Non-pigmented ciliary epithelial cell (primary cell): Measurements from ENCODE around the gene TOR1AIP2.
"Not testable (repeated sequence)": the region's sequence is repeated elsewhere in the genome, so short reads cannot be mapped to it uniquely, and the experiment has no call there.

Source experiments
- DNase-seq: peaks from one replicate; pipeline ENCODE4 v3.0.0-alpha.2; 2010; ENCODE audit warnings: low read depth

Gene TOR1AIP2

GRCh38 chr1:179807291-179807690 is 70.3 kb downstream of the TOR1AIP2 start:
- no peak for DNase-seq

GRCh38 chr1:179806333-179806732 is 71.3 kb downstream of the TOR1AIP2 start:
- no peak for DNase-seq

DNA sequence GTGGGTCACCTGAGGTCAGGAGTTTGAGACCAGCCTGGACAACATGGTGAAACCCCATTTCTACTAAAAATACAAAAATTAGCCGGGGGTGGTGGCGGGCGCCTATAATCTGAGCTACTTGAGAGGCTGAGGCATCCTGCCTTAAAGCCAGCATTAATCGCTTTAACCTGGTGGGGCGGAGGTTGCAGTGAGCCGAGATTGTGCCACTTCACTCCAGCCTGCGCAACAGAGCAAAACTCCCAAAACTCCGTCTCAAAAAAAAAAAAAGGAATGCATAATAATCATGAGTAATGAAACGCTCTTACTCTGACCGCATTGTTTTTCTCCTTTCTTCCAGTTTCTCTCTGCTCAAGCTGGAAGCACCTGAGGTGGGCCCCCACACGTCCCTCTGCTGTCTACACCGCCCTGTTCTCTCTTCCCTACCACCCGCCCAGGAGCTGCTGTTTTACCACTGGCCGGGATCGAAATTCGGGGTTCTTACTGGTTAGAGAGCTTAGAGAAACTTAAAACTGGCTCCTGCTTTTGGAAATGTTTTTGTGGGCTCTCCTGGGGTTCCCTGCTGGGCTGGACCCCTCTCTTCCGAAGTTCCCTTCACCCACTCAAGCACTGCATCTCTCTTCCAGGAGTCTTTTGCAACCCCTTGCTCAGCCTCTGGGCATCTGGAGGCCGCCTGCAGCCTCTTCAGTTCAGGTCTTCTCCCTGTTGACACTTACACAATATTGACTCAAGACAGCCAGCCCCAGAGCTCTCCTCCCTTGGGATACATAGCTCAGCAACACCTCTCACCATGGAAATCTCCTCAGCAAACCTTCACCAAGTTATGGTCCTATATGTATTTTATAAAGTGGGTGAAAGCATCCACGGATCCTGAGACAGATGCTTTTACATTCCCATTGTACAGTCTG is 72.1 kb downstream of the TOR1AIP2 start:
- no peak for DNase-seq

- DNase-seq: not testable (repeated sequence)
Observed at GRCh38 chr1:179804417-179804816, 73.2 kb downstream of the TOR1AIP2 start.

GRCh38 chr1:179803918-179804317 is 73.7 kb downstream of the TOR1AIP2 start:
- no peak for DNase-seq

GRCh38 chr1:179803104-179803503 is 74.5 kb downstream of the TOR1AIP2 start:
- no peak for DNase-seq

DNA sequence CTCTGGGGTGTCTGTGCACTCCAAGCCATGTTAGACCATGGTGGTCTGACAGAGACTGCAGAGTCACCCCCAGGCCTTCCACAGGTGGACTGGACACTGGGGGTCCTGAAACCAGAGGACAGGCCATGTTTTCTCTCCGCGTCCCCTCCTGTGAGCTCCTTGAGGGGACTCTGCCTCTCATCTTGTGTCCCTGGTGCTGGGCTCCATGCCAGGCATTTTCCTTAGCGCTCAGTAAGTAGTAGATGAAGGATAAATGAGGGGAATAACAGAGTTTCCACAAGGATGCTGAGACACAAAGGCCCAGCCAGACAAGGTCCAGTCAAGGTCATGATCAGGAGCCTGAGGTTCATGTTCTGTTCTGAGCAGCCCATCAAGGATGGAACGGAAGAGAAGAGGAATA is 77.1 kb downstream of the TOR1AIP2 start:
- no peak for DNase-seq

DNA sequence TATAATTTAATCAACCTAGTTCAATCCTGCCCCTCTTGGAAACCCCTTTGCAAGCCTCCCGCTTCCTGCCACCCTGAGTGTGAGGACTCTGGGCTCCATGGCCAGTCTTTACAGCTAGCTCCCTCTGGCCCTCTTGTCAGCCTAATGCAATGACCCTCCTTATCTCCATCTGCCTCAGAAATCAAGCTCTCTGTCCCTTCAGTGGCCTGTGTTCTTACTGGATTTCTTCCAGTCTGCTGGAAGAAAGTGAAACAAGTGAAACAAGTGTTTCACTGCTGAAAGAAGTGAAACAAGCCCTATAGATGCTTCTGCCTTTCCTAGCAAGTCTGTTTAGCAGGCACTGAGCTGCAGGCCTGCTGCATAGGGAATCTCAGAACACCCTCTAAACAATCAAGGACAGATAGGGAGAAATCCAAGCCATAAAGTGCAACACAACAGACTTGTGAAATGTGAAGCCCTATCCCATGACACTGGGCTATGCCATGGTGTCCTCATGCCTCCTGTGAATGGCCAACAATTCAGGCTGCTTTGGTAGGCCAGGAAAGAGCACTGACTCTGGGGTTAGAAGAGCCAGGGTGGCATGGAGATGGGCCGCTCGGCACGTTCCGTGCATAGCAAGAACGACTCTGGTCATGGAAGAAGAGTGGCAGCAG is 78.6 kb downstream of the TOR1AIP2 start:
- DNase-seq: no peak

GRCh38 chr1:179798213-179798863 is 79.3 kb downstream of the TOR1AIP2 start:
- no peak for DNase-seq

DNA sequence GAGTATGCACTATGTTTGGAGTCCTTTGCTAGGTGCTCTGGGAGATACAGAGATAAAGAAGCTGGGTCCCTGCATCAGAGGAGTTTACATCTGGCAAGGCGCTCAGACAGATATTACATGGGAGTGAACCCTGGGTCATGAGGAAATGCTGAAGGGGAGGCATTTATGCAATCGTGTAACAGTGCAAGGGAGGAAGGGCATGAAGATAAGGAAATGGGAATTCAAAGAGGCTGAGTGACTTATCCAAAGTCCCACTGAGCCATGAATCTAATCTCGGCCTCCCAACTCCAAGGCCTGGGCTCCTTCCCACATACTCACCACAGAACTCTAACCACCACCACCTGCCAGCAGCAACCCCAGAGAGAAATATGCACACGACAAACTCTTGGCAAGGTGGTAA is 82.9 kb downstream of the TOR1AIP2 start:
- DNase-seq: peak; percentile 36

- DNase-seq: no peak
Observed at GRCh38 chr1:179794146-179794545, 83.5 kb downstream of the TOR1AIP2 start.

DNA sequence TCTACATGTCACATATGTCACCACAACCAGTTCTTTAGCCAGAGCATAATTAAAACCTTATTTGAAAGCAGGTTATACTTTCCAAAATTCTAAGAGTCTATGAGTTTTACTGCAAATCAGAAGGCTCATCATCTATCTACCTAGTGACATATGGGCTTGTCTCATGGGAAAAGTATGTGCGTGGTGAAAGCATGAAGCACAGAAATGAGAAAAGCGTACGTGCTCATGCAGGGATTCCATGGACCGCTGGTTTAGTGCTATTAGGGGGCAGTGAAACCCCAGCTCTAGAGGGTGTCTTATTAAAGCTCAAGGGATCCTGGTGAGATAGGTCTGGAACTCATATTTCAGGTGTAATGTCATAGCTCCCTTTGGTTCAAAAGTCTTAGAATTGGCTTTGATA is 84.3 kb downstream of the TOR1AIP2 start:
- DNase-seq: no peak
